SK-N-SH (cell line): Measurements from ENCODE around the gene BBX. TPM values are rescaled to one million over a fixed set of nuclear protein-coding genes. Genes with fewer than 3 reads are reported as not detected.

Experiments
- CTCF ChIA-PET: fragments of 300-600, 350-600 bp; formaldehyde crosslinking; extraction: SDS; loops from one replicate; lab custom pipeline; 2021; lab: Yijun Ruan, JAX
- POLR2A ChIA-PET: fragments of 350-600 bp; sonication (Branson Sonifier 250); formaldehyde crosslinking; extraction: SDS; loops from one replicate; lab custom pipeline; 2020; ENCODE audit warnings: antibody characterized with exemption, inconsistent platforms; lab: Yijun Ruan, JAX
- DNase-seq: peaks from one replicate; pipeline ENCODE4 v3.0.0; 2012
- H2AFZ ChIP-seq: fragments of 200-600 bp; sonication (generic); 2 replicates; pipeline ENCODE4 v1.8.1; 2016; ENCODE audit warnings: antibody characterized with exemption, mild to moderate bottlenecking, low read depth
- H3F3A ChIP-seq: fragments of 200-600 bp; sonication (generic); replicated peaks from 2 replicates; pipeline ENCODE3; 2016; ENCODE audit warnings: antibody characterized with exemption, mild to moderate bottlenecking; ENCODE audit not compliant: insufficient read depth
- H3K27ac ChIP-seq, 2 experiments: fragments of 200-500 bp in 1 of 2; fragments of 200-600 bp in 1 of 2; sonication (Bioruptor generic) in 1 of 2; sonication (generic), shearing (Covaris generic) in 1 of 2; 2 replicates each; pipeline versions ENCODE4 v1.5.1 to v1.6.1; 2014 to 2016; ENCODE audit warnings: low read depth in 2 of 2, inconsistent platforms in 1 of 2, low read length in 1 of 2, mild to moderate bottlenecking in 1 of 2, mixed read lengths in 1 of 2
- H3K27me3 ChIP-seq: fragments of 200-600 bp; sonication (generic), shearing (Covaris generic); 2 replicates; pipeline ENCODE4 v1.6.1; 2016; ENCODE audit warnings: mixed run types; ENCODE audit not compliant: insufficient read depth
- H3K36me3 ChIP-seq, 2 experiments: fragments of 200-500 bp in 1 of 2; fragments of 200-600 bp in 1 of 2; sonication (Bioruptor generic) in 1 of 2; sonication (generic) in 1 of 2; replicated peaks in 1 of 2; 2 replicates each; pipeline versions ENCODE3 to v1.5.1; 2014 to 2016; ENCODE audit warnings: low read length in 1 of 2, mild to moderate bottlenecking in 1 of 2; ENCODE audit not compliant: insufficient read depth in 2 of 2, control insufficient read depth in 1 of 2
- H3K4me1 ChIP-seq, 2 experiments: fragments of 200-500 bp in 1 of 2; fragments of 200-600 bp in 1 of 2; sonication (Bioruptor generic) in 1 of 2; sonication (generic), shearing (Covaris generic) in 1 of 2; 2 replicates each; pipeline versions ENCODE4 v1.5.1 to v1.6.1; 2014 to 2016; ENCODE audit warnings: low read depth in 1 of 2, low read length in 1 of 2, mixed run types in 1 of 2; ENCODE audit not compliant: insufficient read depth in 2 of 2, control insufficient read depth in 1 of 2
- H3K4me2 ChIP-seq: fragments of 200-600 bp; sonication (generic), shearing (Covaris generic); 2 replicates; pipeline ENCODE4 v1.6.1; 2017; ENCODE audit warnings: mixed run types
- H3K4me3 ChIP-seq, 2 experiments: fragments of 200-500 bp in 1 of 2; fragments of 200-600 bp in 1 of 2; sonication (Bioruptor generic) in 1 of 2; sonication (generic), shearing (Covaris generic) in 1 of 2; 2 replicates each; pipeline versions ENCODE4 v1.5.1 to v1.8.1; 2014 to 2016; ENCODE audit warnings: low read depth in 2 of 2, inconsistent platforms in 1 of 2, low read length in 1 of 2, mild to moderate bottlenecking in 1 of 2, mixed read lengths in 1 of 2, moderate library complexity in 1 of 2
- H3K79me2 ChIP-seq: fragments of 200-600 bp; sonication (generic); 2 replicates; pipeline ENCODE4 v1.8.1; 2017; ENCODE audit warnings: mild to moderate bottlenecking; ENCODE audit not compliant: insufficient read depth
- H3K9ac ChIP-seq: fragments of 200-600 bp; sonication (generic); 2 replicates; pipeline ENCODE4 v1.6.1; 2017; ENCODE audit warnings: mixed run types
- H3K9me2 ChIP-seq: fragments of 200-600 bp; sonication (generic); 2 replicates; pipeline ENCODE4 v1.6.1; 2017; ENCODE audit warnings: mixed run types
- H3K9me3 ChIP-seq: fragments of 200-600 bp; sonication (generic); 2 replicates; pipeline ENCODE4 v1.6.1; 2017; ENCODE audit warnings: mixed run types, mild to moderate bottlenecking, moderate library complexity
- H4K20me1 ChIP-seq: fragments of 200-600 bp; sonication (generic); 2 replicates; pipeline ENCODE4 v1.6.1; 2017; ENCODE audit warnings: mild to moderate bottlenecking, mixed run types; ENCODE audit not compliant: insufficient read depth
- CHD2 ChIP-seq: fragments of 150-350 bp; IDR thresholded peaks from 2 replicates; pipeline ENCODE4 v1.6.1; 2018; ENCODE audit warnings: low read length; ENCODE audit not compliant: partially characterized antibody
- ELF1 ChIP-seq: IDR thresholded peaks from 2 replicates; pipeline ENCODE4 v1.4.0; 2012
- FOSL2 ChIP-seq: IDR thresholded peaks from 2 replicates; pipeline ENCODE4 v1.4.0; 2012; ENCODE audit warnings: low read depth, mild to moderate bottlenecking, moderate library complexity, borderline replicate concordance
- FOXJ3 ChIP-seq: sonication (generic); formaldehyde crosslinking; IDR thresholded peaks from 2 replicates; pipeline ENCODE4 v1.5.1; 2020; ENCODE audit warnings: mild to moderate bottlenecking, missing genetic modification reagents
- GATA2 ChIP-seq: sonication (generic); formaldehyde crosslinking; IDR thresholded peaks from 2 replicates; pipeline ENCODE4 v1.5.0; 2020; ENCODE audit warnings: mild to moderate bottlenecking, missing genetic modification reagents
- MEF2A ChIP-seq: IDR thresholded peaks from 2 replicates; pipeline ENCODE4 v1.4.0; 2012; ENCODE audit warnings: low read depth, borderline replicate concordance
- NFIC ChIP-seq: IDR thresholded peaks from 2 replicates; pipeline ENCODE4 v1.4.0; 2012; ENCODE audit warnings: borderline replicate concordance
- POLR2AphosphoS5 ChIP-seq: IDR thresholded peaks from 2 replicates; pipeline ENCODE4 v1.6.1; 2012; ENCODE audit warnings: low read depth, low read length
- RAD21 ChIP-seq: IDR thresholded peaks from 2 replicates; pipeline ENCODE4 v1.6.1; 2012; ENCODE audit warnings: mild to moderate bottlenecking, low read length
- RCOR1 ChIP-seq: fragments of 150-350 bp; IDR thresholded peaks from 2 replicates; pipeline ENCODE4 v1.6.1; 2017; ENCODE audit warnings: antibody characterized with exemption, low read length
- RXRA ChIP-seq: IDR thresholded peaks from 2 replicates; pipeline ENCODE4 v1.4.0; 2012; ENCODE audit warnings: low read depth, mild to moderate bottlenecking, borderline replicate concordance
- SMC3 ChIP-seq: IDR thresholded peaks from 2 replicates; pipeline ENCODE4 v1.6.1; 2012; ENCODE audit warnings: low read depth, low read length, improper control_type of control experiment
- TAF1 ChIP-seq: IDR thresholded peaks from 2 replicates; pipeline ENCODE4 v1.6.1; 2012; ENCODE audit warnings: low read depth, mild to moderate bottlenecking, low read length, moderate library complexity, borderline replicate concordance
- TEAD4 ChIP-seq: IDR thresholded peaks from 2 replicates; pipeline ENCODE4 v1.4.0; 2012; ENCODE audit warnings: mild to moderate bottlenecking, borderline replicate concordance; ENCODE audit not compliant: insufficient read depth
- USF2 ChIP-seq: fragments of 150-350 bp; IDR thresholded peaks from 2 replicates; pipeline ENCODE4 v1.6.1; 2017; ENCODE audit warnings: antibody characterized with exemption, low read length, low read depth, borderline replicate concordance
- WGBS: methylation state at CpG from one replicate; pipeline ENCODE4 v1.1.6; 2017; ENCODE audit warnings: low lambda C conversion rate; 5-methylcytosine and 5-hydroxymethylcytosine counted together
- polyA plus RNA-seq, 3 experiments: library from polyadenylated mRNA; depleted of rRNA; stranded (reverse); fragments of >200 nt; gene quantifications; 2 replicates each; pipeline ENCODE4 v1.2.3, GENCODE V29; 2012
- TF ChIP-seq, protein P1 (sequence below): IDR thresholded peaks from 2 replicates; pipeline ENCODE4 v1.6.1; 2012; ENCODE audit warnings: mild to moderate bottlenecking, low read depth, low read length, moderate library complexity
- TF ChIP-seq, protein P2 (sequence below): IDR thresholded peaks from 2 replicates; pipeline ENCODE4 v1.4.0; 2012; ENCODE audit warnings: low read depth
- TF ChIP-seq, protein P3 (sequence below): IDR thresholded peaks from 2 replicates; pipeline ENCODE4; 2012

The BBX gene
- polyA plus RNA-seq, 1 of the 3 experiments (the other 2 are of a cell fraction) = 14.2 TPM

GRCh38 chr3:107857854-107858253 lies 335.1 kb downstream of the BBX start:
- Histone ChIP-seq H3K4me1 (no peaks in the 10 kb centered on the region; a peak in 1 of 4 replicates), H3K9me2 (no peaks in the 10 kb centered on the region; the same call in 1 of the 2 replicates)
- WGBS = 77% methylated on average over 5 of the region's 5 CpGs

More at GRCh38 chr3:107857854-107858253, 335.1 kb downstream of the BBX start:
- POLR2A ChIA-PET = no interaction called here
- Histone ChIP-seq H3K4me2 (no peak overlapping the region), H2AFZ (no peak overlapping the region)
- CTCF ChIA-PET = interaction anchor here (0.5 to 0.9 kb wide), 2 partner anchors 197 to 734 kb away, joined by 3 to 4 read pairs; no protein-coding TSS in a partner anchor
- no peak for TF ChIP-seq CHD2
- TF ChIP-seq FOSL2 = no peak
- no peak for TF ChIP-seq RAD21
- no peak for TF ChIP-seq ELF1
- TF ChIP-seq, protein P1, sequence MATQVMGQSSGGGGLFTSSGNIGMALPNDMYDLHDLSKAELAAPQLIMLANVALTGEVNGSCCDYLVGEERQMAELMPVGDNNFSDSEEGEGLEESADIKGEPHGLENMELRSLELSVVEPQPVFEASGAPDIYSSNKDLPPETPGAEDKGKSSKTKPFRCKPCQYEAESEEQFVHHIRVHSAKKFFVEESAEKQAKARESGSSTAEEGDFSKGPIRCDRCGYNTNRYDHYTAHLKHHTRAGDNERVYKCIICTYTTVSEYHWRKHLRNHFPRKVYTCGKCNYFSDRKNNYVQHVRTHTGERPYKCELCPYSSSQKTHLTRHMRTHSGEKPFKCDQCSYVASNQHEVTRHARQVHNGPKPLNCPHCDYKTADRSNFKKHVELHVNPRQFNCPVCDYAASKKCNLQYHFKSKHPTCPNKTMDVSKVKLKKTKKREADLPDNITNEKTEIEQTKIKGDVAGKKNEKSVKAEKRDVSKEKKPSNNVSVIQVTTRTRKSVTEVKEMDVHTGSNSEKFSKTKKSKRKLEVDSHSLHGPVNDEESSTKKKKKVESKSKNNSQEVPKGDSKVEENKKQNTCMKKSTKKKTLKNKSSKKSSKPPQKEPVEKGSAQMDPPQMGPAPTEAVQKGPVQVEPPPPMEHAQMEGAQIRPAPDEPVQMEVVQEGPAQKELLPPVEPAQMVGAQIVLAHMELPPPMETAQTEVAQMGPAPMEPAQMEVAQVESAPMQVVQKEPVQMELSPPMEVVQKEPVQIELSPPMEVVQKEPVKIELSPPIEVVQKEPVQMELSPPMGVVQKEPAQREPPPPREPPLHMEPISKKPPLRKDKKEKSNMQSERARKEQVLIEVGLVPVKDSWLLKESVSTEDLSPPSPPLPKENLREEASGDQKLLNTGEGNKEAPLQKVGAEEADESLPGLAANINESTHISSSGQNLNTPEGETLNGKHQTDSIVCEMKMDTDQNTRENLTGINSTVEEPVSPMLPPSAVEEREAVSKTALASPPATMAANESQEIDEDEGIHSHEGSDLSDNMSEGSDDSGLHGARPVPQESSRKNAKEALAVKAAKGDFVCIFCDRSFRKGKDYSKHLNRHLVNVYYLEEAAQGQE = no peak
- TF ChIP-seq RXRA = no peak
- no peak for TF ChIP-seq GATA2 (CRISPR knock-in tag)
- TF ChIP-seq FOXJ3 (CRISPR knock-in tag) = no peak
- TF ChIP-seq MEF2A = no peak
- no peak for TF ChIP-seq POLR2AphosphoS5
- no peak for TF ChIP-seq USF2
- TF ChIP-seq, protein P2, sequence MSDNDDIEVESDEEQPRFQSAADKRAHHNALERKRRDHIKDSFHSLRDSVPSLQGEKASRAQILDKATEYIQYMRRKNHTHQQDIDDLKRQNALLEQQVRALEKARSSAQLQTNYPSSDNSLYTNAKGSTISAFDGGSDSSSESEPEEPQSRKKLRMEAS = no peak
- TF ChIP-seq TEAD4 = no peak
- TF ChIP-seq NFIC = no peak
- no peak for TF ChIP-seq SMC3
- no peak for TF ChIP-seq TAF1
- TF ChIP-seq, protein P3, sequence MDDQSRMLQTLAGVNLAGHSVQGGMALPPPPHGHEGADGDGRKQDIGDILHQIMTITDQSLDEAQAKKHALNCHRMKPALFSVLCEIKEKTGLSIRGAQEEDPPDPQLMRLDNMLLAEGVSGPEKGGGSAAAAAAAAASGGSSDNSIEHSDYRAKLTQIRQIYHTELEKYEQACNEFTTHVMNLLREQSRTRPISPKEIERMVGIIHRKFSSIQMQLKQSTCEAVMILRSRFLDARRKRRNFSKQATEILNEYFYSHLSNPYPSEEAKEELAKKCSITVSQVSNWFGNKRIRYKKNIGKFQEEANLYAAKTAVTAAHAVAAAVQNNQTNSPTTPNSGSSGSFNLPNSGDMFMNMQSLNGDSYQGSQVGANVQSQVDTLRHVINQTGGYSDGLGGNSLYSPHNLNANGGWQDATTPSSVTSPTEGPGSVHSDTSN = no peak
- no peak for TF ChIP-seq RCOR1
- TF ChIP-seq, all 33 proteins: peak for 0
- no peak overlapping the region for H3K9ac ChIP-seq
- H3K79me2 ChIP-seq = no peaks in the 10 kb centered on the region
- no peak for DNase-seq
- no peaks in the 10 kb centered on the region for H3F3A ChIP-seq
- H3K4me3 ChIP-seq = no peak overlapping the region
- no peaks in the 10 kb centered on the region for H3K27me3 ChIP-seq
- H3K36me3 ChIP-seq = no peaks in the 10 kb centered on the region
- no peaks in the 10 kb centered on the region for H4K20me1 ChIP-seq
- no peak overlapping the region for H3K27ac ChIP-seq
- no peaks in the 10 kb centered on the region for H3K9me3 ChIP-seq
